Upper lobe of right lung (tissue), 1 donor: ENCODE data around the gene LFNG. TPM values are rescaled to one million over a fixed set of nuclear protein-coding genes. Genes with fewer than 3 reads are reported as not detected.
A peak's percentile ranks its signal among the peaks of the same experiment; 100 is the strongest.

Experiments
- ATAC-seq: fragments of 200-7000 bp; cut with Tn5 transposase; one replicate; pipeline ENCODE4 v1.9.1; 2020; ENCODE audit warnings: mild to moderate bottlenecking, moderate library complexity
- DNase-seq: peaks from one replicate; pipeline ENCODE4 v3.0.0-alpha.2; 2020
- H3K27ac ChIP-seq: fragments of 200-600 bp; one replicate; pipeline ENCODE4 v1.8.0; 2022
- H3K27me3 ChIP-seq: fragments of 200-600 bp; one replicate; pipeline ENCODE4 v1.8.0; 2022; ENCODE audit warnings: mild to moderate bottlenecking
- H3K36me3 ChIP-seq: fragments of 200-600 bp; one replicate; pipeline ENCODE4 v1.8.0; 2022
- H3K4me1 ChIP-seq: fragments of 200-600 bp; one replicate; pipeline ENCODE4 v1.8.0; 2022
- H3K4me3 ChIP-seq: fragments of 200-600 bp; one replicate; pipeline ENCODE4 v1.8.0; 2022; ENCODE audit warnings: mild to moderate bottlenecking
- H3K9me3 ChIP-seq: fragments of 200-600 bp; one replicate; pipeline ENCODE4 v1.8.0; 2022
- CTCF ChIP-seq: fragments of 200-600 bp; IDR thresholded peaks from one replicate; pipeline ENCODE4 v1.8.0; 2022; ENCODE audit warnings: antibody characterized with exemption
- intact Hi-C: fragments of 100-400 bp; cut with DNase I; formaldehyde crosslinking; loops from one replicate; pipeline ENCODE4 v1.11.0; 2022
- long read RNA-seq: library from polyadenylated mRNA; unstranded; transcript quantifications from one replicate; pipeline ENCODE4 v2.0.0, GENCODE V29; 2021
- total RNA-seq: library from RNA; stranded (reverse); fragmentation: NEBNext Ultra II Directional; extraction: Animal tissue kit (Norgen Biotek cat#: 25700); gene quantifications from one replicate; pipeline ENCODE4 v1.2.1, GENCODE V29; 2021
- donor health status: DM: no; HTN: yes; CAD: no; lungs with severe emphysema.

Gene LFNG
- 35.4 TPM for total RNA-seq
- long read RNA-seq, transcript LFNG-201 (8 exons, 2,377 nt): major isoform, 14 of 27 reads
- long read RNA-seq, partial matches to known transcripts: 9 of 27 reads
- long read RNA-seq, other reads (novel, unspliced or antisense): 4 of 27 reads

- ATAC-seq (peak; percentile 81), DNase-seq (peak; percentile 94)
- Histone ChIP-seq H3K9me3 (no peaks in the 10 kb centered on the region), H3K4me1 (peaks cover 44% of the 10 kb centered on the region), H3K27ac (peak within 1 kb of the TSS; percentile 51), H3K27me3 (no peaks in the 10 kb centered on the region), H3K36me3 (no peaks in the 10 kb centered on the region), H3K4me3 (peak within 1 kb of the TSS; percentile 65)
- intact Hi-C loops: no loop called here
- no peak for TF ChIP-seq CTCF
These were observed at the start of gene LFNG for GRCh38 chr7:2519119-2519930. Gene LFNG, plus strand, starts transcription at chr7:2519774. Its CDS starts 88 bp downstream, at chr7:2519862.

GRCh38 chr7:2470204-2471021 lies 49.2 kb upstream of the LFNG start:
- no peaks in the 10 kb centered on the region for H3K27me3 ChIP-seq
- no peaks in the 10 kb centered on the region for H3K9me3 ChIP-seq
- DNase-seq (no peak), ATAC-seq (no peak)
- H3K36me3 ChIP-seq: no peaks in the 10 kb centered on the region
- no peak overlapping the region for H3K27ac ChIP-seq
- H3K4me1 ChIP-seq: peaks cover 7% of the 10 kb centered on the region
- H3K4me3 ChIP-seq: no peak overlapping the region
- intact Hi-C loops: no loop called here
- TF ChIP-seq CTCF: no peak

GRCh38 chr7:2471022-2471329 lies 48.6 kb upstream of the LFNG start:
- intact Hi-C loops: no loop called here
- ATAC-seq (no peak), DNase-seq (no peak)
- H3K9me3 ChIP-seq: no peaks in the 10 kb centered on the region
- H3K36me3 ChIP-seq: no peaks in the 10 kb centered on the region
- no peak overlapping the region for H3K4me3 ChIP-seq
- peaks cover 7% of the 10 kb centered on the region for H3K4me1 ChIP-seq
- no peak overlapping the region for H3K27ac ChIP-seq
- no peaks in the 10 kb centered on the region for H3K27me3 ChIP-seq
- TF ChIP-seq CTCF: no peak

GRCh38 chr7:2471396-2471795 lies 48.2 kb upstream of the LFNG start:
- ATAC-seq: peak; percentile 9
- Histone ChIP-seq H3K4me3 (no peak overlapping the region), H3K36me3 (no peaks in the 10 kb centered on the region), H3K27ac (no peak overlapping the region), H3K4me1 (peaks cover 7% of the 10 kb centered on the region), H3K27me3 (no peaks in the 10 kb centered on the region), H3K9me3 (no peaks in the 10 kb centered on the region)
- no peak for DNase-seq
- no peak for TF ChIP-seq CTCF
- intact Hi-C loops: no loop called here

GRCh38 chr7:2472739-2473138 lies 46.8 kb upstream of the LFNG start:
- no peak overlapping the region for H3K27ac ChIP-seq
- H3K4me1 ChIP-seq: peaks cover 10% of the 10 kb centered on the region
- no peak for DNase-seq
- TF ChIP-seq CTCF: no peak
- H3K9me3 ChIP-seq: no peaks in the 10 kb centered on the region
- no peak overlapping the region for H3K4me3 ChIP-seq
- peaks cover 8% of the 10 kb centered on the region for H3K27me3 ChIP-seq
- ATAC-seq: no peak
- H3K36me3 ChIP-seq: no peaks in the 10 kb centered on the region
- intact Hi-C loops: no loop called here
